Psoas muscle (tissue), 8 donors: ENCODE data around the gene ARHGDIA. TPM values are rescaled to one million over a fixed set of nuclear protein-coding genes. Genes with fewer than 3 reads are reported as not detected.

Experiments
- ATAC-seq, 4 donors: fragments of 200-7000 bp; cut with Tn5 transposase; one replicate each; pipeline ENCODE4 v1.9.1; 2020; ENCODE audit warnings: moderate library complexity in 3 of 4, mild to moderate bottlenecking in 2 of 4
- DNase-seq, 2 donors: peaks; one replicate each; pipeline ENCODE4 v3.0.0-alpha.2; 2020
- H3K27ac ChIP-seq: fragments of 200-600 bp; one replicate; pipeline ENCODE4 v1.8.0; 2022
- H3K27me3 ChIP-seq, 3 donors: fragments of 200-600 bp in 1 of 3; one replicate each; pipeline versions ENCODE4 v1.6.1 to v1.8.0; 2013 to 2022; ENCODE audit warnings: low read length in 2 of 3, mild to moderate bottlenecking in 2 of 3, moderate library complexity in 1 of 3; ENCODE audit not compliant: insufficient read depth in 3 of 3
- H3K36me3 ChIP-seq, 2 donors: fragments of 200-600 bp in 1 of 2; one replicate each; pipeline versions ENCODE4 v1.6.1 to v1.8.0; 2013 to 2022; ENCODE audit warnings: low read depth in 1 of 2, mild to moderate bottlenecking in 1 of 2, moderate library complexity in 1 of 2; ENCODE audit not compliant: insufficient read depth in 1 of 2
- H3K4me1 ChIP-seq: fragments of 200-600 bp; one replicate; pipeline ENCODE4 v1.8.0; 2022
- H3K4me3 ChIP-seq: fragments of 200-600 bp; one replicate; pipeline ENCODE4 v1.8.0; 2022; ENCODE audit warnings: mild to moderate bottlenecking
- H3K9me3 ChIP-seq: fragments of 200-600 bp; one replicate; pipeline ENCODE4 v1.8.0; 2022
- WGBS, 3 donors: extraction: QIAGEN DNeasy Blood & Tissue Kit; methylation state at CpG; one replicate each; pipeline versions ENCODE4 v1.1.6 to v1.1.7; 2013; 5-methylcytosine and 5-hydroxymethylcytosine counted together
- intact Hi-C, 2 donors: fragments of 100-400 bp; cut with DNase I; formaldehyde crosslinking; loops; one replicate each; pipeline versions ENCODE4 v1.11.0 to v1.14.2; 2022
- polyA plus RNA-seq, 3 donors: library from polyadenylated mRNA; stranded (reverse); fragments of 200-250 nt; gene quantifications; one replicate each; pipeline ENCODE4 v1.2.3, GENCODE V29; 2013
- total RNA-seq, 4 donors: library from RNA; stranded (reverse); fragmentation: NEBNext Ultra II Directional in 2 of 4; extraction: Animal tissue kit (Norgen Biotek cat#: 25700) in 2 of 4; gene quantifications; one replicate each; pipeline versions ENCODE4 v1.2.1 to v1.2.4, GENCODE V29; 2021 to 2023
- TF ChIP-seq, protein P1 (sequence below): fragments of 200-600 bp; IDR thresholded peaks from one replicate; pipeline ENCODE4 v1.8.0; 2022; ENCODE audit warnings: antibody characterized with exemption
- donor health status: healthy with polysubstance abuse.
- donor health status: DM: no; HTN: no; CAD: no; lungs with moderate emphysema.
- donor health status: Bipolar disorder and iron deficiency.
- donor health status: healthy.
- donor health status: DM: yes; HTN: yes; CAD: no.
- donor health status: DM: no; HTN: no; CAD: no.
- donor health status: DM: no; HTN: no; CAD: no.
- donor health status: DM: yes; HTN: yes; CAD: no.

ARHGDIA gene
- total and polyA plus RNA-seq, 7 donors = 79.1 to 268 (median 149) TPM

DNA sequence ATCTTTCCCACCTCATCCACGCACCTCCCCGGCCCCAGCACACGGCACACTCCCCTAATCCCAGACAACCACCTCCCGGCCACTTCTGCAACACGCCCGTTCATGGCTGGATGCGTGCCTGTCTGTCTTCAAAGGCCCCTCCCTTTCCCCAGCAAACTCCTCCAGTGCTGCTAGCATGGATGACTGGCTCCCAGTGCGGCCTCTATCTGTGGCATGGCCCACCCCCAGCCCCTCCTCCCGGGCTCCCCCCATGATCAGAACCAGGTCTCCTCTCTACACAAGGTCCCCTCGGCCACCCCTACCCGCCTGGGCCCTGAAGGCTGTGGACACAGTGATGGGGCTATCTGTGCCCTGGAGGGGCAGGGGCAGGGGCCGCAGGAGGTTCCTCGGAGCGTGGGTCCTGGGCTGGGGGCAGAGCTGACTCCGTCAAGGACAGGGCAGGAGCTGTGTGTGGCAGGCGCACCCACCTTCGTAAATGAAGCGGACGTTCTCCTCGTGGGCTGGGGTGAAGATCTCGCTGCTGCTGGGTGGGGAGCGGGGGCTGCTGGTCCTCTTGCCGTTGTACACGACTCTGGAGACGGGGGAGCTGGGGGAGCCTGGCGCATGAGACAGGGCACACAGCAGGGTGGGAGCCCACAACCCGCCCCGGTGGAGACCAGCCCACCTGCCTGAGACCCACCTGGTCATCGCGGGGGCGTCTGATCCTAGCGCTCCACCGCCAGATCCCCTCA lies 47.2 kb downstream of the ARHGDIA start:
- intact Hi-C loops = loop anchor here (2.0 to 5.0 kb wide), 2 partner anchors 31 to 33 kb away; no protein-coding TSS in a partner anchor
- H3K27me3 ChIP-seq = no peaks in the 10 kb centered on the region
- ATAC-seq = no peak
- no peaks in the 10 kb centered on the region for H3K36me3 ChIP-seq
- DNase-seq = no peak
- peaks cover 20% of the 10 kb centered on the region for H3K4me1 ChIP-seq
- no peak overlapping the region for H3K4me3 ChIP-seq
- WGBS, 3 donors = 88 to 92% (median 88%) methylated on average over 30 to 33 of the region's 33 CpGs
- TF ChIP-seq, protein P1, sequence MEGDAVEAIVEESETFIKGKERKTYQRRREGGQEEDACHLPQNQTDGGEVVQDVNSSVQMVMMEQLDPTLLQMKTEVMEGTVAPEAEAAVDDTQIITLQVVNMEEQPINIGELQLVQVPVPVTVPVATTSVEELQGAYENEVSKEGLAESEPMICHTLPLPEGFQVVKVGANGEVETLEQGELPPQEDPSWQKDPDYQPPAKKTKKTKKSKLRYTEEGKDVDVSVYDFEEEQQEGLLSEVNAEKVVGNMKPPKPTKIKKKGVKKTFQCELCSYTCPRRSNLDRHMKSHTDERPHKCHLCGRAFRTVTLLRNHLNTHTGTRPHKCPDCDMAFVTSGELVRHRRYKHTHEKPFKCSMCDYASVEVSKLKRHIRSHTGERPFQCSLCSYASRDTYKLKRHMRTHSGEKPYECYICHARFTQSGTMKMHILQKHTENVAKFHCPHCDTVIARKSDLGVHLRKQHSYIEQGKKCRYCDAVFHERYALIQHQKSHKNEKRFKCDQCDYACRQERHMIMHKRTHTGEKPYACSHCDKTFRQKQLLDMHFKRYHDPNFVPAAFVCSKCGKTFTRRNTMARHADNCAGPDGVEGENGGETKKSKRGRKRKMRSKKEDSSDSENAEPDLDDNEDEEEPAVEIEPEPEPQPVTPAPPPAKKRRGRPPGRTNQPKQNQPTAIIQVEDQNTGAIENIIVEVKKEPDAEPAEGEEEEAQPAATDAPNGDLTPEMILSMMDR = no peak
- H3K27ac ChIP-seq = no peak overlapping the region
- H3K9me3 ChIP-seq = no peaks in the 10 kb centered on the region

DNA sequence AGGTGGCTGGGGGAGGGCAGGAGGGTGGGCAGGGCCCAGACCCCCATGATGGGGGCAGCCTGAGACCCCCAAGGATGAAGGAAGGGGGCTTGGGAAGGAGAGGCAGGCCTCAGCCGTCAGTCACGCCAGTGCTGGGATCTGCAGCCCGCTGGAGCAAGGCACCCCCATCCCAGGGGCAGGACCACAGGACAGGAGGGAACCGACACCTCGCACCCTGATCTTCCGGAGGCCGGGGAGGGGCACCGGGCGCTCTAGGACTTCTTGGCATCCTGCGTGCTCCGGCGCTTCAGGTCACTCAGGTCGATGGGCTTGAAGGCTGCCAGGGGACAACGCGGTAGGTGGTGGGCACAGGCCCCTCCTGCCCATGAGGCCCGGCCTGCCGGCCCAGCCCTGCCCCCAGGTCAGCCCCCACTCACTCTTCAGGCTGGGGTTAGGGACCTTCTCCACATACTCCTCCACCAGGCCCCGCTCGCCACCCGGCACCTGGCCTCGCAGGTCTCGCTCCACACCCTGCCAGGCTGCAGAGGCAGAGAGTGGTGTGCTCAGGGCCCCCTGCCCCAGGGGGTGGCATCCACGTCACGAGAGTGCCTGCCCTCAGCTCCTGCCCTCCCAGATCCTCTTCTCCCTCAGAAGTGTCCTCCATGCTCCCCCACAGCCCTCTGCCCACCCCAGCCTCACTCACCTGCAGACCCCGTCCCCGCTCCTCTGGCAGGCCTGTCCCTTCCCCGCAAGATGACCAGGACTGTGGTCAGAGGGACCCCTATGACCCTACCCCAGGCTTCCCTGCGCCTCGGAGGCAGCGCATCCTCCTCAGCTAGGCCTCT lies 47.9 kb downstream of the ARHGDIA start:
- ATAC-seq (no peak), DNase-seq (no peak)
- Histone ChIP-seq H3K36me3 (no peaks in the 10 kb centered on the region), H3K27ac (peak overlapping the region; percentile 89), H3K4me3 (no peak overlapping the region), H3K9me3 (no peaks in the 10 kb centered on the region), H3K4me1 (peaks cover 20% of the 10 kb centered on the region), H3K27me3 (no peaks in the 10 kb centered on the region)
- intact Hi-C loops = loop anchor here (2.0 to 5.0 kb wide), 2 partner anchors 32 to 34 kb away; no protein-coding TSS in a partner anchor
- 90 to 93% (median 91%) methylated on average over 23 to 30 of the region's 30 CpGs for WGBS, 3 donors
- TF ChIP-seq, protein P1 = no peak

DNA sequence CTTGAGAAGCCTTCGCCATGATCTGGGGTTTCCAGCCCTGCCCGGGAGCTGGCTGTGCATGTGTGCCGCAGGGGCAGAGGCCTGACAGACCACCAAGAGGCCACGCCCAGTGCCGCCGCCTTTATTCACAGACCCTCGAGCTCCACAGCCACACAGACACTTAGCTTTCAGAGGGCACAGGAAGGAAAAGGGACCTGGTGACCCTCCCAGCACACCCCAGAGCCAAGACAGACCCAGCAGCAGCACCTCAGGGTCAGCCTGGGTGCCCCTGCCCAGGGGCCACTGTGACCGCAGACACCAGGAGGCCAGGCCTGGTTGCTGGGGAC lies 48.9 kb downstream of the ARHGDIA start:
- 67 to 76% (median 69%) methylated on average over 8 of the region's 8 CpGs for WGBS, 3 donors
- Histone ChIP-seq H3K4me3 (no peak overlapping the region), H3K27ac (peak overlapping the region; percentile 89)

DNA sequence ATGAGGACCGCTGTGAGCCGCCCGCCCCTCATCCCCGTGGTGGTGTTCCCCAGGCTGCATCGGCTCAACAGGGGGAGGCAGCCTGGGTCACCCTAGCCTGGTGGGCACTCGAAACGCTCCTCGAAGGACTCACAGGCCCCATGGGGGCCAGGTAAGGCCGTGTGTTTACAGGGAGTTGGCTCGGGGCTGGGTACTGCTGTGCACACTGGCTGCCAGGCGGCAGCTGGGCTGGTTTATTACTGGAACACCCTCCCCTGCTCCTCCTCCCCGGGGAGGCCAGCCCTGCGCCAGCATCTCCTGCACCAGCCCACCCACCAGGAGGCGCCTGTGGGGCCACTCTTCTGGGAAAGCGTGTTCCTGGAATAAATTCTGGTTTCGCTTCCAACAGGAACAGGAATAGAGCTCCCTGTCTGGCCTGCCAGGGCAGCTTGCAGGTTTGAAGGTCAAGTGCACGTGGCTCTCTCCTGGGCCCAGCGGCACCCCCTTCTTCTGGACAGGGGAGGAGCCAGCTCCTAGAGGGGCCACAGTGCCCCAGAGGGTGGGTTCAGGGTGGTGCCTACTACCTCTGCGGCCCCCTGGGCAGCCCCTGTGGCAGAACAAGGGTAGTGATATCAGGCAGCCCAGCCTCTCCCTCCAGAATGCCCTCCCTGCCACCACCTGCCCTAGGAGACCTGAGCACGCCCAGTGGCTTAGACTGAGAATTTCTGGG lies 49.4 kb downstream of the ARHGDIA start:
- intact Hi-C loops = loop anchor here (2.0 to 5.0 kb wide), 2 partner anchors 33 to 36 kb away; no protein-coding TSS in a partner anchor
- TF ChIP-seq, protein P1 = peak; percentile 70
- 15 to 31% (median 21%) methylated on average over 18 to 20 of the region's 20 CpGs for WGBS, 3 donors
- ATAC-seq (peak; percentile 75 to 86 (median 82)), DNase-seq (peak; percentile 86 to 95)
- peak overlapping the region; percentile 89 for H3K27ac ChIP-seq
- peak overlapping the region; percentile 18 for H3K4me3 ChIP-seq
- no peaks in the 10 kb centered on the region for H3K9me3 ChIP-seq
- H3K4me1 ChIP-seq = peaks cover 20% of the 10 kb centered on the region
- no peaks in the 10 kb centered on the region for H3K36me3 ChIP-seq
- H3K27me3 ChIP-seq = peaks cover 0 to 1% (median 0%) of the 10 kb centered on the region in 3 donors

More for the DNA sequence above, 48.9 kb downstream of the ARHGDIA start:
- DNase-seq (no peak), ATAC-seq (no peak)
- intact Hi-C loops = loop anchor here (2.0 to 5.0 kb wide), 2 partner anchors 33 to 35 kb away; no protein-coding TSS in a partner anchor
- H3K36me3 ChIP-seq = no peaks in the 10 kb centered on the region
- TF ChIP-seq, protein P1 = no peak
- H3K27me3 ChIP-seq = no peaks in the 10 kb centered on the region
- H3K4me1 ChIP-seq = peaks cover 20% of the 10 kb centered on the region
- H3K9me3 ChIP-seq = no peaks in the 10 kb centered on the region
